HEK293 (cell line): Measurements from ENCODE around the gene STX5.

ENCODE experiments used
- EGR2 ChIP-seq: fragments of 450-650 bp; formaldehyde crosslinking; IDR thresholded peaks from 2 replicates; pipeline ENCODE4 v1.5.1; 2016; ENCODE audit warnings: low read depth, missing biosample characterization, missing genetic modification characterization
- IKZF3 ChIP-seq: fragments of 450-650 bp; IDR thresholded peaks from 2 replicates; pipeline ENCODE4 v1.5.0; 2018; ENCODE audit warnings: missing biosample characterization, mild to moderate bottlenecking, missing genetic modification characterization, moderate library complexity
- KLF1 ChIP-seq: fragments of 450-650 bp; formaldehyde crosslinking; IDR thresholded peaks from 2 replicates; pipeline ENCODE4 v1.5.1; 2016; ENCODE audit warnings: missing biosample characterization, missing genetic modification characterization
- KLF8 ChIP-seq: fragments of 450-650 bp; formaldehyde crosslinking; IDR thresholded peaks from 2 replicates; pipeline ENCODE4 v1.5.1; 2016; ENCODE audit warnings: missing biosample characterization, missing genetic modification characterization
- KLF9 ChIP-seq: fragments of 450-650 bp; formaldehyde crosslinking; IDR thresholded peaks from 2 replicates; pipeline ENCODE4 v1.5.1; 2016; ENCODE audit warnings: missing biosample characterization, missing genetic modification characterization, low read depth
- MYNN ChIP-seq: fragments of 450-650 bp; formaldehyde crosslinking; IDR thresholded peaks from 2 replicates; pipeline ENCODE4 v1.5.1; 2016; ENCODE audit warnings: missing biosample characterization, missing genetic modification characterization, borderline replicate concordance
- RBAK ChIP-seq: fragments of 450-650 bp; formaldehyde crosslinking; IDR thresholded peaks from 2 replicates; pipeline ENCODE4 v1.5.1; 2016; ENCODE audit warnings: missing biosample characterization, missing genetic modification characterization
- SP7 ChIP-seq: fragments of 450-650 bp; formaldehyde crosslinking; IDR thresholded peaks from 2 replicates; pipeline ENCODE4 v1.5.1; 2016; ENCODE audit warnings: missing biosample characterization, missing genetic modification characterization
- TRIM28 ChIP-seq: IDR thresholded peaks from 2 replicates; pipeline ENCODE4 v1.6.1; 2011; ENCODE audit warnings: low read length, control low read depth, borderline replicate concordance
- YY2 ChIP-seq: fragments of 450-650 bp; formaldehyde crosslinking; IDR thresholded peaks from 2 replicates; pipeline ENCODE4 v1.5.1; 2016; ENCODE audit warnings: missing biosample characterization, missing genetic modification characterization
- ZBTB20 ChIP-seq: fragments of 450-650 bp; formaldehyde crosslinking; IDR thresholded peaks from 2 replicates; pipeline ENCODE4 v1.5.1; 2016; ENCODE audit warnings: missing biosample characterization, missing genetic modification characterization
- ZEB2 ChIP-seq: fragments of 450-650 bp; formaldehyde crosslinking; IDR thresholded peaks from 2 replicates; pipeline ENCODE4 v1.5.1; 2016; ENCODE audit warnings: missing biosample characterization, missing genetic modification characterization
- ZNF114 ChIP-seq: fragments of 450-650 bp; formaldehyde crosslinking; IDR thresholded peaks from 2 replicates; pipeline ENCODE4 v1.5.0; 2017; ENCODE audit warnings: missing biosample characterization, missing genetic modification characterization
- ZNF146 ChIP-seq: fragments of 450-650 bp; formaldehyde crosslinking; IDR thresholded peaks from 2 replicates; pipeline ENCODE4 v1.5.1; 2016; ENCODE audit warnings: missing biosample characterization, missing genetic modification characterization
- ZNF174 ChIP-seq: fragments of 450-650 bp; formaldehyde crosslinking; IDR thresholded peaks from 2 replicates; pipeline ENCODE4 v1.5.0; 2017; ENCODE audit warnings: missing biosample characterization, mild to moderate bottlenecking, missing genetic modification characterization
- ZNF221 ChIP-seq: fragments of 450-650 bp; formaldehyde crosslinking; IDR thresholded peaks from 2 replicates; pipeline ENCODE4 v1.5.1; 2017; ENCODE audit warnings: missing biosample characterization, missing genetic modification characterization, borderline replicate concordance
- ZNF302 ChIP-seq: fragments of 450-650 bp; formaldehyde crosslinking; IDR thresholded peaks from 2 replicates; pipeline ENCODE4 v1.5.1; 2016; ENCODE audit warnings: missing biosample characterization, missing genetic modification characterization, low read depth
- ZNF335 ChIP-seq: fragments of 450-650 bp; formaldehyde crosslinking; conservative IDR thresholded peaks from 2 replicates; pipeline ENCODE4 v1.5.1; 2016; ENCODE audit warnings: missing biosample characterization, missing genetic modification characterization
- ZNF530 ChIP-seq: fragments of 450-650 bp; formaldehyde crosslinking; IDR thresholded peaks from 2 replicates; pipeline ENCODE4 v1.5.1; 2016; ENCODE audit warnings: low read depth, missing biosample characterization, missing genetic modification characterization
- ZNF544 ChIP-seq: fragments of 450-650 bp; formaldehyde crosslinking; IDR thresholded peaks from 2 replicates; pipeline ENCODE4 v1.5.0; 2017; ENCODE audit warnings: missing biosample characterization, missing genetic modification characterization
- ZNF560 ChIP-seq: fragments of 450-650 bp; formaldehyde crosslinking; IDR thresholded peaks from 2 replicates; pipeline ENCODE4 v1.5.1; 2017; ENCODE audit warnings: missing biosample characterization, missing genetic modification characterization, borderline replicate concordance
- ZNF571 ChIP-seq: fragments of 450-650 bp; formaldehyde crosslinking; IDR thresholded peaks from 2 replicates; pipeline ENCODE4 v1.5.0; 2017; ENCODE audit warnings: missing biosample characterization, missing genetic modification characterization
- ZNF600 ChIP-seq: fragments of 450-650 bp; formaldehyde crosslinking; IDR thresholded peaks from 2 replicates; pipeline ENCODE4 v1.5.1; 2016; ENCODE audit warnings: missing biosample characterization, missing genetic modification characterization
- ZNF623 ChIP-seq: fragments of 450-650 bp; formaldehyde crosslinking; IDR thresholded peaks from 2 replicates; pipeline ENCODE4 v1.5.1; 2016; ENCODE audit warnings: missing biosample characterization, missing genetic modification characterization
- ZNF677 ChIP-seq: fragments of 450-650 bp; IDR thresholded peaks from 2 replicates; pipeline ENCODE4 v1.5.0; 2018; ENCODE audit warnings: missing biosample characterization, mild to moderate bottlenecking, missing genetic modification characterization, moderate library complexity
- ZNF747 ChIP-seq: fragments of 450-650 bp; formaldehyde crosslinking; IDR thresholded peaks from 2 replicates; pipeline ENCODE4 v1.5.1; 2016; ENCODE audit warnings: missing biosample characterization, missing genetic modification characterization
- ZNF76 ChIP-seq: fragments of 450-650 bp; formaldehyde crosslinking; IDR thresholded peaks from 2 replicates; pipeline ENCODE4; 2016; ENCODE audit warnings: low read depth, missing biosample characterization, missing genetic modification characterization, borderline replicate concordance
- ZNF768 ChIP-seq: fragments of 450-650 bp; formaldehyde crosslinking; IDR thresholded peaks from 2 replicates; pipeline ENCODE4 v1.5.1; 2018; ENCODE audit warnings: missing biosample characterization, mild to moderate bottlenecking, missing genetic modification characterization
- ZNF785 ChIP-seq: fragments of 450-650 bp; formaldehyde crosslinking; IDR thresholded peaks from 2 replicates; pipeline ENCODE4 v1.5.1; 2016; ENCODE audit warnings: missing biosample characterization, missing genetic modification characterization
- TF ChIP-seq, protein P1 (sequence below): fragments of 450-650 bp; formaldehyde crosslinking; IDR thresholded peaks from 2 replicates; pipeline ENCODE4 v1.5.1; 2016; ENCODE audit warnings: missing biosample characterization, missing genetic modification characterization
- TF ChIP-seq, protein P2 (sequence below): fragments of 450-650 bp; formaldehyde crosslinking; IDR thresholded peaks from 2 replicates; pipeline ENCODE4 v1.5.1; 2016; ENCODE audit warnings: missing biosample characterization, missing genetic modification characterization
- TF ChIP-seq, protein P3 (sequence below): fragments of 450-650 bp; formaldehyde crosslinking; IDR thresholded peaks from 2 replicates; pipeline ENCODE4 v1.5.1; 2016; ENCODE audit warnings: missing biosample characterization, missing genetic modification characterization
- TF ChIP-seq, protein P4 (sequence below): fragments of 450-650 bp; formaldehyde crosslinking; IDR thresholded peaks from 2 replicates; pipeline ENCODE4 v1.5.1; 2017; ENCODE audit warnings: missing biosample characterization, missing genetic modification characterization
- TF ChIP-seq, protein P5 (sequence below): fragments of 450-650 bp; IDR thresholded peaks from 2 replicates; pipeline ENCODE4 v1.5.1; 2018; ENCODE audit warnings: missing biosample characterization, mild to moderate bottlenecking, missing genetic modification characterization

The STX5 gene

DNA sequence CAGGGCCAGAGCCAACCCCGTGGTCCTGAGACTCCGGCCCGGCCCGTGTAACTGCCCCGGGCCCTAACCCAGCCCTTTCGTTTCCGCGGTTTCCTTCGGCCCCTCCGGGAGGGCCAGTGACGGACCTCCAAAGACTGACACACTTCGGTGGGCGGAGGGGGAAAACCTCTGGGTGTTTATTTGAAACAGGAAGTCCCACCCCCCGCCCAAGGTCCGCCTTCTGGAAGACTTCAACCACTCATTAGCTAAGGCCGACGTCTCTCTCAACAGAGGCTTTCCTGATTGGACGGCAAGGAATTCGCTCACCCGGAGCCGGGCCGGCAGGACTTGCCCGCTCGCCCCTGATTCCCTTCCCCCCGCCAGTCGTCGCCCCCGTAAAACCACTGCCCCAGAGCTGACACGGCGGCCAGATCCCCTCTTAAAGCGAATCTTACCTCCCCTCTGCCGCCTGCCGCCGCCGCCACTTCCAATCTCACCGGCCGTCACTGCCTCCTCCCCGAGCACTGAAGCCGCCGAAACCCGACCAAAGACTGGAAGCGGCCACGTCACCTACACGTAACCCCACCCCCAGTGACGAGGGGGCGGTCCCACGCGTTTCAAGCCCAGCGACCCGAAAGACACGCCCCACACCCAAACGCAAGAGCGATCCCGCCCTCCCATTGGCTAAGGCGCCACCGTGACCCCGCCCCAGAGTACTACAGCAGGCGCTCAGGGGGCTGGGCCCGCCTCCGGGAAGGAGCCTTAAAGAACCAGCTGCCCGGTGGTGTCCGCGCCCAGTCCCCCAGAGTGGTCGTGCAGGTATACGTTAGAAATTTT lies at the start of gene STX5 (continued):
- TF ChIP-seq ZNF768 (tag by site-specific recombination) (no peak), ZNF560 (tag by site-specific recombination) (no peak), KLF9 (peak; percentile 79), YY2 (tag by site-specific recombination) (no peak), ZNF114 (tag by site-specific recombination) (no peak), ZNF302 (tag by site-specific recombination) (no peak), ZNF747 (tag by site-specific recombination) (no peak), ZNF785 (tag by site-specific recombination) (no peak), EGR2 (peak; percentile 74), ZNF146 (tag by site-specific recombination) (no peak), RBAK (no peak), ZNF571 (tag by site-specific recombination) (no peak), ZNF221 (no peak), TRIM28 (no peak), KLF1 (tag by site-specific recombination) (no peak), ZNF174 (tag by site-specific recombination) (no peak), ZEB2 (peak; percentile 95), ZBTB20 (tag by site-specific recombination) (0 out of 2 replicates have a peak, but pooled peaks have one; percentile 45), ZNF600 (no peak), ZNF530 (tag by site-specific recombination) (no peak), ZNF76 (no peak), KLF8 (tag by site-specific recombination) (peak; percentile 27), SP7 (0 out of 2 replicates have a peak, but pooled peaks have one; percentile 69), ZNF544 (tag by site-specific recombination) (no peak), ZNF677 (tag by site-specific recombination) (no peak), MYNN (no peak), ZNF335 (peak; percentile 85), ZNF623 (tag by site-specific recombination) (no peak), IKZF3 (tag by site-specific recombination) (no peak)
- TF ChIP-seq, protein P1, sequence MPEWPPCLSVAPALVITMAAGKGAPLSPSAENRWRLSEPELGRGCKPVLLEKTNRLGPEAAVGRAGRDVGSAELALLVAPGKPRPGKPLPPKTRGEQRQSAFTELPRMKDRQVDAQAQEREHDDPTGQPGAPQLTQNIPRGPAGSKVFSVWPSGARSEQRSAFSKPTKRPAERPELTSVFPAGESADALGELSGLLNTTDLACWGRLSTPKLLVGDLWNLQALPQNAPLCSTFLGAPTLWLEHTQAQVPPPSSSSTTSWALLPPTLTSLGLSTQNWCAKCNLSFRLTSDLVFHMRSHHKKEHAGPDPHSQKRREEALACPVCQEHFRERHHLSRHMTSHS: no peak
- TF ChIP-seq, protein P2, sequence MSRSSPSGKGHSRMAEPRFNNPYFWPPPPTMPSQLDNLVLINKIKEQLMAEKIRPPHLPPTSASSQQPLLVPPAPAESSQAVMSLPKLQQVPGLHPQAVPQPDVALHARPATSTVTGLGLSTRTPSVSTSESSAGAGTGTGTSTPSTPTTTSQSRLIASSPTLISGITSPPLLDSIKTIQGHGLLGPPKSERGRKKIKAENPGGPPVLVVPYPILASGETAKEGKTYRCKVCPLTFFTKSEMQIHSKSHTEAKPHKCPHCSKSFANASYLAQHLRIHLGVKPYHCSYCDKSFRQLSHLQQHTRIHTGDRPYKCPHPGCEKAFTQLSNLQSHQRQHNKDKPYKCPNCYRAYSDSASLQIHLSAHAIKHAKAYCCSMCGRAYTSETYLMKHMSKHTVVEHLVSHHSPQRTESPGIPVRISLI: no peak
- TF ChIP-seq, protein P3, sequence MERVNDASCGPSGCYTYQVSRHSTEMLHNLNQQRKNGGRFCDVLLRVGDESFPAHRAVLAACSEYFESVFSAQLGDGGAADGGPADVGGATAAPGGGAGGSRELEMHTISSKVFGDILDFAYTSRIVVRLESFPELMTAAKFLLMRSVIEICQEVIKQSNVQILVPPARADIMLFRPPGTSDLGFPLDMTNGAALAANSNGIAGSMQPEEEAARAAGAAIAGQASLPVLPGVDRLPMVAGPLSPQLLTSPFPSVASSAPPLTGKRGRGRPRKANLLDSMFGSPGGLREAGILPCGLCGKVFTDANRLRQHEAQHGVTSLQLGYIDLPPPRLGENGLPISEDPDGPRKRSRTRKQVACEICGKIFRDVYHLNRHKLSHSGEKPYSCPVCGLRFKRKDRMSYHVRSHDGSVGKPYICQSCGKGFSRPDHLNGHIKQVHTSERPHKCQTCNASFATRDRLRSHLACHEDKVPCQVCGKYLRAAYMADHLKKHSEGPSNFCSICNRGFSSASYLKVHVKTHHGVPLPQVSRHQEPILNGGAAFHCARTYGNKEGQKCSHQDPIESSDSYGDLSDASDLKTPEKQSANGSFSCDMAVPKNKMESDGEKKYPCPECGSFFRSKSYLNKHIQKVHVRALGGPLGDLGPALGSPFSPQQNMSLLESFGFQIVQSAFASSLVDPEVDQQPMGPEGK: peak; percentile 90
- TF ChIP-seq, protein P4, sequence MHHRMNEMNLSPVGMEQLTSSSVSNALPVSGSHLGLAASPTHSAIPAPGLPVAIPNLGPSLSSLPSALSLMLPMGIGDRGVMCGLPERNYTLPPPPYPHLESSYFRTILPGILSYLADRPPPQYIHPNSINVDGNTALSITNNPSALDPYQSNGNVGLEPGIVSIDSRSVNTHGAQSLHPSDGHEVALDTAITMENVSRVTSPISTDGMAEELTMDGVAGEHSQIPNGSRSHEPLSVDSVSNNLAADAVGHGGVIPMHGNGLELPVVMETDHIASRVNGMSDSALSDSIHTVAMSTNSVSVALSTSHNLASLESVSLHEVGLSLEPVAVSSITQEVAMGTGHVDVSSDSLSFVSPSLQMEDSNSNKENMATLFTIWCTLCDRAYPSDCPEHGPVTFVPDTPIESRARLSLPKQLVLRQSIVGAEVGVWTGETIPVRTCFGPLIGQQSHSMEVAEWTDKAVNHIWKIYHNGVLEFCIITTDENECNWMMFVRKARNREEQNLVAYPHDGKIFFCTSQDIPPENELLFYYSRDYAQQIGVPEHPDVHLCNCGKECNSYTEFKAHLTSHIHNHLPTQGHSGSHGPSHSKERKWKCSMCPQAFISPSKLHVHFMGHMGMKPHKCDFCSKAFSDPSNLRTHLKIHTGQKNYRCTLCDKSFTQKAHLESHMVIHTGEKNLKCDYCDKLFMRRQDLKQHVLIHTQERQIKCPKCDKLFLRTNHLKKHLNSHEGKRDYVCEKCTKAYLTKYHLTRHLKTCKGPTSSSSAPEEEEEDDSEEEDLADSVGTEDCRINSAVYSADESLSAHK (tag by site-specific recombination): no peak
- TF ChIP-seq, protein P5, sequence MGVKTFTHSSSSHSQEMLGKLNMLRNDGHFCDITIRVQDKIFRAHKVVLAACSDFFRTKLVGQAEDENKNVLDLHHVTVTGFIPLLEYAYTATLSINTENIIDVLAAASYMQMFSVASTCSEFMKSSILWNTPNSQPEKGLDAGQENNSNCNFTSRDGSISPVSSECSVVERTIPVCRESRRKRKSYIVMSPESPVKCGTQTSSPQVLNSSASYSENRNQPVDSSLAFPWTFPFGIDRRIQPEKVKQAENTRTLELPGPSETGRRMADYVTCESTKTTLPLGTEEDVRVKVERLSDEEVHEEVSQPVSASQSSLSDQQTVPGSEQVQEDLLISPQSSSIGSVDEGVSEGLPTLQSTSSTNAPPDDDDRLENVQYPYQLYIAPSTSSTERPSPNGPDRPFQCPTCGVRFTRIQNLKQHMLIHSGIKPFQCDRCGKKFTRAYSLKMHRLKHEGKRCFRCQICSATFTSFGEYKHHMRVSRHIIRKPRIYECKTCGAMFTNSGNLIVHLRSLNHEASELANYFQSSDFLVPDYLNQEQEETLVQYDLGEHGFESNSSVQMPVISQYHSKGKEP (tag by site-specific recombination): no peak
